GM06990 (cell line): ENCODE measurements around the gene CDA.
A peak's percentile ranks its signal among the peaks of the same experiment; 100 is the strongest.

Experiments
- DNase-seq: peaks from one replicate; pipeline ENCODE4 v3.0.0-alpha.2; 2011; ENCODE audit not compliant: insufficient read length; ENCODE audit errors: extremely low read depth
- H3K27me3 ChIP-seq: replicated peaks from 2 replicates; pipeline ENCODE4 v1.6.0; 2011; ENCODE audit warnings: low read length; ENCODE audit not compliant: control insufficient read depth, insufficient read depth
- H3K36me3 ChIP-seq: 2 replicates; pipeline ENCODE4 v1.5.1; 2011; ENCODE audit warnings: low read length; ENCODE audit not compliant: control insufficient read depth, insufficient read depth
- H3K4me3 ChIP-seq: replicated peaks from 2 replicates; pipeline ENCODE4 v1.5.1; 2011; ENCODE audit warnings: low read depth, mild to moderate bottlenecking, control low read depth, low read length
- TF ChIP-seq, protein P1 (sequence below): IDR thresholded peaks from 2 replicates; pipeline ENCODE4 v1.5.1; 2011; ENCODE audit warnings: low read length, control low read depth, mild to moderate bottlenecking, inconsistent platforms; ENCODE audit not compliant: insufficient read depth, poor library complexity, severe bottlenecking

The CDA gene

DNA sequence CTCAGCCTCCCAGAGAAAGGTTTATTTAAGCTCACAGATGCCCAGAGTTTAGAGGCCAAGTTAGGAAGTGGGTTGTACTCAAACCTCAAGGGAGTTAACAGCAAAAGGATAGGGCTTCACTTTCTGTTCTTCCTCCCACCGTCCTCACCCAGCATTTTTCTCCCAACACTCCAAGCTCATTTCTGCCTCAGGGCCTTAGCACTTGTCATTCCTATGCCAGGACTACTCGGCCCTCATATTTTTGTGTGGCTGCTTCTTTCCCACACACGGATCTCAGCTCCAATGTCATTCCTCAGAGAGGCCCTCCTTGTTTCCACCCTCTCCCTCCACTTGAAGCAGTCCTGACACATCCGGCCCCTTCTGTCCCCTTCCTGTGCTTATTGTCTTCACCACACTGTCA is 23.7 kb upstream of the CDA start:
- H3K4me3 ChIP-seq: no peak overlapping the region
- no peak for DNase-seq
- no peaks in the 10 kb centered on the region; the same call in 1 of the 2 replicates for H3K27me3 ChIP-seq
- no peaks in the 10 kb centered on the region for H3K36me3 ChIP-seq
- TF ChIP-seq, protein P1, sequence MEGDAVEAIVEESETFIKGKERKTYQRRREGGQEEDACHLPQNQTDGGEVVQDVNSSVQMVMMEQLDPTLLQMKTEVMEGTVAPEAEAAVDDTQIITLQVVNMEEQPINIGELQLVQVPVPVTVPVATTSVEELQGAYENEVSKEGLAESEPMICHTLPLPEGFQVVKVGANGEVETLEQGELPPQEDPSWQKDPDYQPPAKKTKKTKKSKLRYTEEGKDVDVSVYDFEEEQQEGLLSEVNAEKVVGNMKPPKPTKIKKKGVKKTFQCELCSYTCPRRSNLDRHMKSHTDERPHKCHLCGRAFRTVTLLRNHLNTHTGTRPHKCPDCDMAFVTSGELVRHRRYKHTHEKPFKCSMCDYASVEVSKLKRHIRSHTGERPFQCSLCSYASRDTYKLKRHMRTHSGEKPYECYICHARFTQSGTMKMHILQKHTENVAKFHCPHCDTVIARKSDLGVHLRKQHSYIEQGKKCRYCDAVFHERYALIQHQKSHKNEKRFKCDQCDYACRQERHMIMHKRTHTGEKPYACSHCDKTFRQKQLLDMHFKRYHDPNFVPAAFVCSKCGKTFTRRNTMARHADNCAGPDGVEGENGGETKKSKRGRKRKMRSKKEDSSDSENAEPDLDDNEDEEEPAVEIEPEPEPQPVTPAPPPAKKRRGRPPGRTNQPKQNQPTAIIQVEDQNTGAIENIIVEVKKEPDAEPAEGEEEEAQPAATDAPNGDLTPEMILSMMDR: no peak

DNA sequence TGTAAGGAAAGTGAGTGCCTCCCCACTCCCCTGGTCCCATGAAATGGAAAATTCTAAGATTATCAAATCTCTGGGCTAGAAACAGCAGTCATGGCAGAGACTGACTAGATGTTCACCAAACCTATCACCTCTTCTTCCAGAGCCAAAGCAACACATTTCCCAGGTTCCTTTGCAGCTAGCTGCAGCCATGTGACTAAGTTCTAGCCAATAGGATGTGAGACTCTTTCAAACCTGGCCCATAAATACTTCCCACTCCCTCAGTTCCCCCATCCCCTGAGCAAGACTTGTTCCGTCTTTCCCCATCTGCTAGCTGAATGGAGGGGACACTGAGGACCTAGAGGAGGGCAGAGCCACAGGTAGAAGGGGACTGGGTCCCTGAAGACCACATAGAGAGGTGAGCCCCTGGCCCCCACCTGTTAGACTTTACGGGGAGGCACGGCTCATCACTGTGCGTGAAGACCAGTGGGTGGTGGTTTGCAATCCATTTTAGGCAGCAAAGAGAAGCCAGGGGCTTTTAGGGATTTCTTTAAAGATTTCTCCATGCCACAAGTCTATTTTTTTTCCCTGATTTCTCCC is 19.3 kb upstream of the CDA start:
- no peaks in the 10 kb centered on the region; the same call in 1 of the 2 replicates for H3K27me3 ChIP-seq
- DNase-seq: no peak
- no peak overlapping the region for H3K4me3 ChIP-seq
- H3K36me3 ChIP-seq: no peaks in the 10 kb centered on the region
- TF ChIP-seq, protein P1: no peak

DNA sequence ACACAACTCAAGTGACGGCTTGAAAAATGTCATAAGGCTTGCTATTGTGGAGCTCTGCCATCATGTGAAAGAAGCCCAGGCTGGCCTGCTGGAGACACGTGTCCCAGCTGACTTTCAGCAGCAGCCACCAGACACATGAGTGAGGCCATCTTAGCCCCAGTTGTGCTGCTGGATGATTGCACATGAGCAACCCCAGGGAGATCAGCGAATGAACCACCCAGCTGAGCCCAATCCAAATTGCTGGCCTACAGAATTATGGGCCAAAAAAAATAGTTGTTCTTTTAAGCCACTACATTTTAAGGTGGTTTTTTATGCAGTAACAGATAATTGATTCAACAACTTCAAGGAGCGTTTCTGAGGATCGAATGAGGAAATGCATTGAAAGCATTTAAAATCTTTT is 17.5 kb upstream of the CDA start:
- no peak overlapping the region for H3K4me3 ChIP-seq
- no peak for DNase-seq
- H3K27me3 ChIP-seq: no peaks in the 10 kb centered on the region; the same call in 1 of the 2 replicates
- no peaks in the 10 kb centered on the region for H3K36me3 ChIP-seq
- TF ChIP-seq, protein P1: no peak

DNA sequence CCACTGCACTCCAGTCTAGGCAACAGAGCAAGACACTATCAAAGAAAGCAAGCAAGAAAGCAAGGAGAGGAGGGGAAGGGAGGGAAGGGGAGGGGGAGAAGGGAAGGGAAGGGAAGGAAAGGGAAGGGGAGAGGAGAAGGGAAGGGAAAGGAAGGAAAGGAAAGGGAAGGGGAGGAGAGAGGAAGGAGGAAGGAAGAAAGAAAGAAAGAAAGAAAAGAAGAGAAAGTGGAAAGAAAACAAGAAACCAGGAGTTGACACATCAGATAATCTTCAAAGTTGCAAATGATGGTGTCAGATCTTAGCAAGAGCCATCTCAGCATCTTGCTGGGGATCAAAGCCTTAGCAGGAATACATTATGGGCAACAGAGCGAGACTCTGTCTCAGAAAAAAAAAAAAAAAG is 14.9 kb upstream of the CDA start:
- no peak for DNase-seq
- TF ChIP-seq, protein P1: no peak
- Histone ChIP-seq H3K36me3 (no peaks in the 10 kb centered on the region), H3K27me3 (no peaks in the 10 kb centered on the region; the same call in 1 of the 2 replicates), H3K4me3 (no peak overlapping the region)

DNA sequence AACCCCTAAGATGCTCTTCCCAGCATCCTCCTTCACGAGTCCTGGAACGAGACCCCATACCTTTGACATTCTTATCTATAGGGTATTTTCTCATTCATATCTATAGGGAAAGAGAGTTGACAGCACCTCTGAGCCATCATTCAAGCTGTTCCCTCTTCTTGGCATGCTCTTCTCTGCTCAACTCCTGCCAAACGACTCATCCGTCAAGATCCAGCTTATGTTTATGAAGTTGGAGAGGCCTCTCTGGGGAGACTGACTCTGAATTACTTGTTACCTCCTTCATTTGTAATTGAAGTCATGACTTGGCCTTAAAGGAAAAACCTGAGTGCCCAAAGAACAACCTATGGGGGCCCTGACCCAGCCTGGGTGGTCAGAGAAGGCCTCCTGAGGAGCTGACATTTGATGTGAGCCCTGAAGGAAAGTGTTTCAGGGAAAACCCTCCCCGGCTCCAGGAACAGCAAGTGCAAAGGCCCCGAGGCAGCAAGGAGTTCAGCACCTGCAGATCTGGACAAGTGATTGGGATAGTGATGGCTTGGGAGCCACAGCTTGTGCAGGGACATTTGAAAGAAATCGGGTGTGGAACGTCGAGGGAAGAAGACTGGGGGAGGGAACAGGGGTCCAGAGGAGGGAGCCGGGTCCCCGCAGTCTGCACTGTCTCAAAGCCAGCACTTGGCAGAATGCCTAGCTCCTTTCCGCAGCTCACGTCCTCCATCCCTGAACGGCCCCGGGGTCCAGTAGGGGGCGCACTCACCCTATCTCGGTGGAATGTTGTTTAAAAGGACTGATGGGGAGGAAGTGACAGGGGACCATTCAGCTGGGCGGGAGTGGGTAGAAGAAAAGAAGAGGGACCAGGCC is 14.0 kb upstream of the CDA start:
- TF ChIP-seq, protein P1: peak; percentile 92
- H3K27me3 ChIP-seq: no peaks in the 10 kb centered on the region; the same call in 1 of the 2 replicates
- H3K4me3 ChIP-seq: no peak overlapping the region
- DNase-seq: peak; percentile 69
- no peaks in the 10 kb centered on the region for H3K36me3 ChIP-seq
